ENCODE measurements around the gene SYNPO2.
A peak's percentile ranks its signal among the peaks of the same experiment; 100 is the strongest.

SYNPO2 gene

DNA sequence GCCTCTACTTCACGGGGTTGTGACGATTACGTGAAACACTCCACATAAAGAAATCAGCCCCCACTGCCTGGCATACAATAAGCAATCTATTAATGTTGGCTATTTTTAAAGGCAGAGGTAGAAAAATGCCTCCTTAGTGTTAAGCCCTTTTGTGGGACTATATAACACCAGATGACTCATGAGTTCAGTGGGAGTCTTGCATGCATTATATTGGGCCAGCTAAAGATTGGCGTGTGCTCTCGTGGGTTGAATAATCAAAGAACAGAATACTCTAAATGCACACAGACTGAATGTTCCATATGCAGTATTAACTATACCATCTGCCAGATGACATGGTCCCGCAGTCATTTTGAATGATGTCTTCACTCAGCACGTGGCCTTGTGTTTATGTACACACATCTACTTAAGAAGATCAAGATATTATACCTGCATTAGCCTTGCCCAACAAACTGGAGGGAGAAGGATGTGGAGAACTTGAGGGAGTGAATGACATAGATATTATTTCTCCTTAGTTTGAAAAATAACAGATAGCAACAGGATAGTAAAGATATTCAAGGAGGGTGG lies 162.0 kb downstream of the SYNPO2 start:
- no peak overlapping the region for H3K4me3 ChIP-seq (ENCODE audit: low read length, poor library complexity, severe bottlenecking)
- H2AFZ ChIP-seq (ENCODE audit: low read length), result no peak overlapping the region
- no peaks in the 10 kb centered on the region for H3F3A ChIP-seq (ENCODE audit: low read depth)
- no peaks in the 10 kb centered on the region for H3K9me2 ChIP-seq (replicated peaks; ENCODE audit: low read depth, low read length)
- no peaks in the 10 kb centered on the region for H4K20me1 ChIP-seq (ENCODE audit: insufficient read depth, low read length, poor library complexity, severe bottlenecking)
- H3K4me1 ChIP-seq (ENCODE audit: insufficient read depth, low read length, poor library complexity, severe bottlenecking), result peaks cover 21% of the 10 kb centered on the region
- no peak for TF ChIP-seq EZH2phosphoT487 (IDR thresholded peaks at IDR 0.05; ENCODE audit: borderline replicate concordance)
- TF ChIP-seq, protein P1, sequence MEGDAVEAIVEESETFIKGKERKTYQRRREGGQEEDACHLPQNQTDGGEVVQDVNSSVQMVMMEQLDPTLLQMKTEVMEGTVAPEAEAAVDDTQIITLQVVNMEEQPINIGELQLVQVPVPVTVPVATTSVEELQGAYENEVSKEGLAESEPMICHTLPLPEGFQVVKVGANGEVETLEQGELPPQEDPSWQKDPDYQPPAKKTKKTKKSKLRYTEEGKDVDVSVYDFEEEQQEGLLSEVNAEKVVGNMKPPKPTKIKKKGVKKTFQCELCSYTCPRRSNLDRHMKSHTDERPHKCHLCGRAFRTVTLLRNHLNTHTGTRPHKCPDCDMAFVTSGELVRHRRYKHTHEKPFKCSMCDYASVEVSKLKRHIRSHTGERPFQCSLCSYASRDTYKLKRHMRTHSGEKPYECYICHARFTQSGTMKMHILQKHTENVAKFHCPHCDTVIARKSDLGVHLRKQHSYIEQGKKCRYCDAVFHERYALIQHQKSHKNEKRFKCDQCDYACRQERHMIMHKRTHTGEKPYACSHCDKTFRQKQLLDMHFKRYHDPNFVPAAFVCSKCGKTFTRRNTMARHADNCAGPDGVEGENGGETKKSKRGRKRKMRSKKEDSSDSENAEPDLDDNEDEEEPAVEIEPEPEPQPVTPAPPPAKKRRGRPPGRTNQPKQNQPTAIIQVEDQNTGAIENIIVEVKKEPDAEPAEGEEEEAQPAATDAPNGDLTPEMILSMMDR (conservative IDR thresholded peaks at IDR 0.05; ENCODE audit: low read length), result no peak
- no peaks in the 10 kb centered on the region for H3K9me3 ChIP-seq (ENCODE audit: insufficient read depth, low read depth, low read length)
- H3K27me3 ChIP-seq (ENCODE audit: insufficient read depth, low read length, poor library complexity, severe bottlenecking), result no peaks in the 10 kb centered on the region
- H3K36me3 ChIP-seq (ENCODE audit: insufficient read depth, low read length), result no peaks in the 10 kb centered on the region
- H3K79me2 ChIP-seq (ENCODE audit: insufficient read depth, low read length), result no peaks in the 10 kb centered on the region
- no peak overlapping the region for H3K9ac ChIP-seq (ENCODE audit: low read depth, low read length, poor library complexity, severe bottlenecking)
- H3K4me2 ChIP-seq (ENCODE audit: low read depth, low read length, poor library complexity, severe bottlenecking), result no peak overlapping the region

DNA sequence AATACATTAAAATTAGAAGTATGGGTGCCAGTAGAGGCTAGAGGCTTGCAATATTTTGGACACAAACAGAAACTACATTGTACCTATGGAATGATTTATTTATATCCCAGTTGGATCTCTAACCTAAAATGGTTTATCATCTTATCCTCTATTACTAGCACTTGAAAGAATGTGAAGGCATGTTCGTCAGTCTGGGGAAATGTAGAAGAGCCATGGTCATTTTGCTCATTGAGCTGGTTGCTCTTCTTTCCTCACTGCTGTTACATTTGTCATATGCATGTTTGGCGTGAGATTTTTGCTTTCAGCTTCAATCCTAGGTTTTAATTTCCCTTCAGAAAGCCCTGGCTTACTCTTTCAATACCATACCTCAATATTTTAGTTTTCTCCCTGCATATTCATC lies 164.6 kb downstream of the SYNPO2 start:
- no peak overlapping the region for H3K4me2 ChIP-seq (ENCODE audit: low read depth, low read length, poor library complexity, severe bottlenecking)
- no peak for TF ChIP-seq EZH2phosphoT487 (IDR thresholded peaks at IDR 0.05; ENCODE audit: borderline replicate concordance)
- TF ChIP-seq, protein P1 (conservative IDR thresholded peaks at IDR 0.05; ENCODE audit: low read length), result no peak

DNA sequence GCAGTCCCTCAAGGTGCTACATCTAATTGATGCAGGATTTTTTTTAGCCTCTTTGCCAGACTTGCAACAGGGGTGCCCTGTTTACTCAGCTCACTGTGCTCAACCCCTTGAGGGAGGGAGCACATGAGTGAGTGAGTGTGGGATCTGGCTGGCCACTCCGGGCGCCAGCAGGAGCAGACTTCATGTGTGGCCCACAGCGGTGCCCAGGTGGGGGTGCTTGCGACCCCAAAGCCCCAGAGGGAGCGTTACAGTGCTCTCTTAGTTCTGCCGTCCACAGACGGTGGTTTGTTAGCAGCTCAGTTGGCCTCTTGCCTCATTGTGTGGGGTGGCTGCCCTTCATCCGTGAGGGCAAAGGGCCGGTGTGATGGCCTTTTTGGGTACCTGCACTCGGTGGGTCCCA lies 165.3 kb downstream of the SYNPO2 start:
- Histone ChIP-seq H3K9me3 (ENCODE audit: insufficient read depth, low read depth, low read length) (no peaks in the 10 kb centered on the region), H3K4me2 (ENCODE audit: low read depth, low read length, poor library complexity, severe bottlenecking) (no peak overlapping the region), H4K20me1 (ENCODE audit: insufficient read depth, low read length, poor library complexity, severe bottlenecking) (no peaks in the 10 kb centered on the region), H3K9ac (ENCODE audit: low read depth, low read length, poor library complexity, severe bottlenecking) (no peak overlapping the region), H3K36me3 (ENCODE audit: insufficient read depth, low read length) (no peaks in the 10 kb centered on the region), H3K27me3 (ENCODE audit: insufficient read depth, low read length, poor library complexity, severe bottlenecking) (no peaks in the 10 kb centered on the region), H3K79me2 (ENCODE audit: insufficient read depth, low read length) (no peaks in the 10 kb centered on the region), H2AFZ (ENCODE audit: low read length) (no peak overlapping the region), H3K4me3 (ENCODE audit: low read length, poor library complexity, severe bottlenecking) (no peak overlapping the region), H3F3A (ENCODE audit: low read depth) (no peaks in the 10 kb centered on the region), H3K4me1 (ENCODE audit: insufficient read depth, low read length, poor library complexity, severe bottlenecking) (no peaks in the 10 kb centered on the region), H3K9me2 (replicated peaks; ENCODE audit: low read depth, low read length) (no peaks in the 10 kb centered on the region)
- TF ChIP-seq EZH2phosphoT487 (IDR thresholded peaks at IDR 0.05; ENCODE audit: borderline replicate concordance), result no peak
- TF ChIP-seq, protein P1 (conservative IDR thresholded peaks at IDR 0.05; ENCODE audit: low read length), result no peak

More for the DNA sequence above, 164.6 kb downstream of the SYNPO2 start:
- H3K4me3 ChIP-seq (ENCODE audit: low read length, poor library complexity, severe bottlenecking), result no peak overlapping the region
- H2AFZ ChIP-seq (ENCODE audit: low read length), result peak overlapping the region; percentile 48; the same call in 1 of the 2 replicates
- H3K9me2 ChIP-seq (replicated peaks; ENCODE audit: low read depth, low read length), result no peaks in the 10 kb centered on the region
- H3K9me3 ChIP-seq (ENCODE audit: insufficient read depth, low read depth, low read length), result no peaks in the 10 kb centered on the region
- H3K36me3 ChIP-seq (ENCODE audit: insufficient read depth, low read length), result no peaks in the 10 kb centered on the region
- H3K9ac ChIP-seq (ENCODE audit: low read depth, low read length, poor library complexity, severe bottlenecking), result no peak overlapping the region
- no peaks in the 10 kb centered on the region for H3K79me2 ChIP-seq (ENCODE audit: insufficient read depth, low read length)
- H3F3A ChIP-seq (ENCODE audit: low read depth), result no peaks in the 10 kb centered on the region
- H3K27me3 ChIP-seq (ENCODE audit: insufficient read depth, low read length, poor library complexity, severe bottlenecking), result no peaks in the 10 kb centered on the region
- H4K20me1 ChIP-seq (ENCODE audit: insufficient read depth, low read length, poor library complexity, severe bottlenecking), result no peaks in the 10 kb centered on the region
- H3K4me1 ChIP-seq (ENCODE audit: insufficient read depth, low read length, poor library complexity, severe bottlenecking), result no peaks in the 10 kb centered on the region

Measured in Loucy (cell line).